NCI-H146 treated with DMSO at 0.1 percent for 48 hours (cell line): Measurements from ENCODE around the gene TPRG1L.

Experiments used
- DNase-seq: peaks from one replicate; lab custom pipeline; 2025; ENCODE audit not compliant: unreplicated experiment; lab: John Stamatoyannopoulos, UW

TPRG1L gene

GRCh38 chr1:3660704-3661103, 35.9 kb downstream of the TPRG1L start:
- no peak for DNase-seq

DNA sequence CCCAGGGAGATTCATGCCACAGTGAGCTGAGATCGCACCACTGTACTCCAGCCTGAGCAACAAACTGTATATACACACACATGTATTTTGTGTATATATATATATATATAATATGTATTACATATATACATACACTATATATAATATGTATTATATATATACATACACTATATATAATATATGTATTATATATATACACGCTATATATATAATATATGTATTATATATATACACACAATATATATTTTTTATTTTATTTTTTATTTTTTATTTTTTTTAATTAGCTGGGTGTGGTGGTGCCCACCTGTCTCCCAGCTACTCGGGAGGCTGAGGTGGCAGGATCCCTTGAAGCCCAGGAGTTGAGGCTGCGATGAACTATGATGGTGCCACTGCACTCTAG, 36.8 kb downstream of the TPRG1L start:
- DNase-seq: no peak

DNA sequence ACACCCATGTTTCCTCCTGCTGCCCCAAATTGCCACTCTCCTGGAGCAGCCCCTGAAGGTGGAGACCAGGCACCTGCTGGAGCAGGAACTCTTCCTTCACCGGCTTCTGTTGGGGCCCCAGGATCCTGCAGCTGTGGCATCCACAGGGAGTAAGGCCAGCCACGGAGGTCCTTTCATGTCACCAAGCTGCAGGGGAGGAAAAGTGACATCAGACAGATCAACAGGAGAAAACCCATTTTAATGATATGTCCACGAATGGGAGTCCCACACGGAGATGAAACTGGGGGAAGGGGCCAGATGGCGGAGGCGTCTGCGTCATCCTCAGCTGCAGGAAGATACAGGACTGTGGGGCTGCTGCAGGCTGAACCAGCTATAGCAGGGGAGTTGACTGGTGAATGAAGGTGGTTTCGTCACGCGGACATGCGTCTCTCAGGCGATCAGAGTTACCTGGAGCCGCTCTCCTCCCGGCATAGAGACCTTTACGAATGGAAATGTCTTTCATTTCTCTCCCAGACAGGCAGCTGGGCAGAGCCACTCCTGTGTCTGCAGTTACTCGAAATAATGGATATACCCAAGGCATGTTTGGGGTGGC, 37.4 kb downstream of the TPRG1L start:
- no peak for DNase-seq

DNA sequence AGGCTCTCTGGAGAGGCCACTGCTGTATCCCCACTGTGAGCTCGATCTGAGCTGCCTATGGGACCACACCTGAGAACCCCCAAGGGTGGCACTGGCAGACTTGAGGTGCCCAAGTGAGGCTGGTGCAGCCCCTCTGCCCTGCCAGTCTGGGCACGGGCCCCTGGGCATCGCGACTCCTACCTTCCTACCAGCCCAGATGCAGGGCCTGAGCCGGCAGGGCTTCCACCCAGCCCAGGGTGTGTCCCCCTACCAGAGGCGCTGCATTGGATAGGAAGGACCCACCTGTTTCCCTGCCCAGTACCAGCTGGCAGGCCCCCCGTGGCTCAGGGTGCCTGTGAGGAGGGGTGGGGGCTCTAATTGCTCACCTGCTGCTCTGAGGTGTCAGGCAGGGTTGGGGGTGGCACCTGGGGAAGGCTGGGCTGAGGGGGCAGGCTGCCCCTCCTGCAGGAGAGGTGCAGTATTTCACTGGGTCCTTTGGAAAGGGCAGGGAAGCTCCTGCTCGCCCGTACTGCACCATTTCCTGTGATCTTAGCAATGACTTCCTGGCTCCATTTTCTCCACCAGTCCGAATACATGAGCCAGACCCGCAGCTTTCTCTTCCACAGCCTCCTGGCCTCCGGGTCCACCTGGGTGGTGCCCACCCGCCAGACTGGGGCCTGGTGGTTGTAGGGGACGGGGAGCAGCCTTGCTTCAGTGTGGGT, 39.3 kb downstream of the TPRG1L start:
- DNase-seq: no peak

DNA sequence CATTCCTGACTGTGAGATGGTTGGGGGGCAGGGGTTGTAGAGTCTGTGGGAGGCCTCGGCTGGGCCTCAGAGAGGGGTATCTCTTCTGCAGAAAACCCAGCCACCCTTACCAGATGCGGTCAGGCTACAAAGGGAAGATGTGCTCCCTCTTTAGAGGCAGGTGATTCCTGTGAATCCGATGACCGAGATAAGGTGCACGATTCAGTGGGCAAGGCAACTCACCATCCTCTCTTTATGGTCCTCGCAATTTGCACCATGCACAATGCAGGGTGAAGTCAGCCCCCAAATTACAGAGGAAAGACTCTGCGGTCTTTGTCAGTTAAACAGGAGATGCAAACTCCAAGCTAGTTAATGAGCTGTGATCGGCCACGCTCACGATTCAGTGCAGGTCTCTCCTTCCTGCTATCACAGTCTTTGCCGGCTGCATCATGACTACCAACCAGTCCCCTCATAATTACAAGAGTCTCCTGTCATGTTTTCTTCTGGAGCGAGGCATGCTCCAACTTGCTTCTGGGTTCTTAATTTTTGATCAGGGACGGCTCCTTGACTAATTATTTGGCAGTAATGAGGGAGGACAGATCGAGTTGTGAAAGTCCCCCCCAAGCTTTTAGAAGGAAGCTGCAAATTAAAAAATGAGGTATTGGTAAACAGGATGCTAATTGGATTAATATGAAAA, 40.0 kb downstream of the TPRG1L start:
- no peak for DNase-seq

- no peak for DNase-seq
Observed at GRCh38 chr1:3668148-3668547, 43.3 kb downstream of the TPRG1L start.

- peak; percentile 83 for DNase-seq
Observed at GRCh38 chr1:3668585-3669300, 43.9 kb downstream of the TPRG1L start.

DNA sequence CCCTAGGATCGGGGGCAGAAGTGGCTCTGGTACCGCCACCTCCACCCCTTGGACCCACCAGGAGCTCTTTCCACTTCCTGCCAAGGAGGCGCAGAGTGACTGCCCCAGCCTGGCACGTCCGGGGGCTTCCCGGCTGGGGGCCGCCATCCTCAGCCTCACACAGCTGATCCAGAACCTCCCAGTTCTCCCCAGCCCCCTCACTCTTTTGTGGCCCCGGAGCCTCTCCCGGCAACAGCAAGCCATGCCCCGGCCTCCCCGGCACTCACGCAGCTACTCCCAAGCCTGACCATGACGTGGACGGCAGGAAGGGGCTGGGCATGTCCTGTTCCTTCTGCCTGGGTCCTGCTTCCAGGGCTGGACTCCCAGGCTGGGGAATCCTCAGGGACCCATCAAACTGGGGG, 44.6 kb downstream of the TPRG1L start:
- DNase-seq: no peak

GRCh38 chr1:3669971-3670431, 45.2 kb downstream of the TPRG1L start:
- DNase-seq: no peak

DNA sequence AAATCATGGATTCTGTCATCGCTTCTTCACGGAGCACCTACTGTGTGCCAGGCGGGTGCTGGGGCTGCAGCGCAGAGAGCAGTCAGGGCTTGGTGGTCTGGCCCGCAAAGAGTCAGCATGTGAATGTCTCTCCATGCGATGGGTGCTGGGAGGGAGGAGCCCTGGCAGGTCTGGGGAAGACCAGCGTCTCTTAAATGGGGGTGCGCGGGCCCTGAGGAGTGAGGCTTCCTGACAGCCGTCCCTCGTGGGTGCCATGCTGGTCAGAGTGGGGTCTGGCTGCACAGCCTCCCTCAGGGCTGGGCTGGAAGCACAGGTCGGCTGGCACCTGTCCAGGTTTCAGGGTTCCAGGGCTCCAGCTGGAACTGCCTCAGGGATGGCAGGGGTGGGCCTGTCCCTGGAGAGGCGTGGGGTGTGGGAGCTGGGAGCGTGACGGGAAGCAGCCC, 46.0 kb downstream of the TPRG1L start:
- no peak for DNase-seq

GRCh38 chr1:3671371-3672180, 46.8 kb downstream of the TPRG1L start:
- DNase-seq: no peak

DNA sequence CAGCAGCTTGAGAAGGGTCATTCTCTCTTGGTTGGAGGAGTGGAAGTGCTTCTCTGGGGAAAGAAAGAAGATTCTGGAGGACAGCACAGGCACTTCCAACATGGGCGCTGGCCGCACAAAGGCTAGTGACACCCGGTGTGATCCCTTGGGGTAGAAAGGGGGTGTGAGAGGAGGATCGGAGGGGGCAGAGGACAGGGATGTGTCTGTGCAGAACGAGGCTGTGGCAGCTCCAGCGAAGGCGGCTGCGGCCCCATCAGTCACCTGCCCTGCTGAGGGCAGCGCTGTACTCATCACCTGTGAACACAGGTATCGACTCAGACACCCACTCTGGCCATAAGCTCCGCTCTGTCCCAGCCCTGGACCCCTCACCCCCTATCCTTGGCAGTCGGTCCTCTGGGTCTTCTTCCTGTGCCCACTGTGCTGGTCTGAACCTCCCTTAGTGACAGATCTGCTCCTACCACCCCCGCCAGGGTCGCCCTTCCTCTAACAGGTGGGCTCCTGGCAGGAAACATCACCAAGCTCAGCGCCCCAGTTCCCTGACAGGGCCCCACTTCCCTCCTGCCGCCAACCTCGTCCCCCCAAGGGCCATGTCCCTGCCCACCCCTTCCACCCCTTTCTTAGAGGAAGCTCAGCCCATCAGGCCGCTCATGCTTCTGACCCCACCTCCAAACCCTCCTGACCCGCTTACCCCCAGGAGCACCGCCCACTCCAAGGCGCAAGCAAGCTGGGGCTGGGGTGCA, 47.6 kb downstream of the TPRG1L start:
- no peak for DNase-seq

DNA sequence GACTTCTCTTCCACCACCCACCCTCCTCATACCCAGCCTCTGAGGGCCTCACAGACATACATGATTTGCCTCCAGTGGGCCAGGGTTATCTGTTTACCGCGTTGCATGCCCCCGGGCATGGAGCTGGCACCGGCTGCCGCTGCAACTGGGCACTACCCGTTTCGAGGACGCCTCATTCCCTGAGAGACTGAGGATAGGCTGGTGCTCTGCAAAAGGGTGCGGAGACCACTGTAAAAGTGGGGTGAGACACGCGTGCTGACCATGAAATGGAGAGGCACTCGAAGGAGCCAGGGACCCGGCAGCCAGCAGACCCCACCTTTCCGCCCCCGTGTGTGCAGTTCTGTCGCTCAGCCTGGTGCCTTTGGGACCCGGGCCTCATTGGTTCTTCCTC, 48.2 kb downstream of the TPRG1L start:
- DNase-seq: no peak

DNA sequence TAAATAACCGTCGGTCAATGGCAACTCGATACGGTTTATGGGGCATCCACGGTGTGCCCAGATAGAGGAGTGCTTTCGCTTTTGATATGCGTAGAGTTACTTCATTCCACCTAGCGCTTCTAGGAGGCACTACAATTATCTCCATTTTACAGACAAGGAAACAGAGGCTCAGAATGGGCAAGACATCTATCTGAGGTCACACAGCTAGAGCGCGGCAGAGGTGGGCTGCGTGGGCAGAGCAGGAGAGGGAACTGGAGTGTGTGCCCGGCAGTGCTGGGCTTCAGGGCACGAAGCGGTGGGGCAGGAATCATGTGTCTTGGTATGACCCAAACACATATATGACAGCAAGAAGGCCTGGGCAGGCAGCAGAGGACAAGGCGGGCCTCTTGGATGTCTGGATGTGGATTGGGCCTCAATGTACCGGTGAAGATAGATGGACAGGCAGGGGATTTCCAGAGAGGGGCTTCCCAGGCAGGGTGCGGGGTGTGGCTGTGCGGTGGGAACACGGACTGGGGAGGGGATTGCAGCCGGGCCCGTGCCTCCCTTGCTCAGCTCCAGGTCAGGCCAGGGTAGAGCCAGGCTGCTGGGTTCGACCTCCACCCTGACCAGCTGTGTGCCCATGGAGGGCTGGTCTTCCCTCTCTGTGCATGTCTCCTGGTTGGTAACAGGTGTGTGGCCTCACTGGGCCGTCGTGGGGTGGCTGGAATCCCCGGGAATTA, 48.7 kb downstream of the TPRG1L start:
- no peak for DNase-seq

- no peak for DNase-seq
Observed at GRCh38 chr1:3674100-3675094, 49.6 kb downstream of the TPRG1L start.

DNA sequence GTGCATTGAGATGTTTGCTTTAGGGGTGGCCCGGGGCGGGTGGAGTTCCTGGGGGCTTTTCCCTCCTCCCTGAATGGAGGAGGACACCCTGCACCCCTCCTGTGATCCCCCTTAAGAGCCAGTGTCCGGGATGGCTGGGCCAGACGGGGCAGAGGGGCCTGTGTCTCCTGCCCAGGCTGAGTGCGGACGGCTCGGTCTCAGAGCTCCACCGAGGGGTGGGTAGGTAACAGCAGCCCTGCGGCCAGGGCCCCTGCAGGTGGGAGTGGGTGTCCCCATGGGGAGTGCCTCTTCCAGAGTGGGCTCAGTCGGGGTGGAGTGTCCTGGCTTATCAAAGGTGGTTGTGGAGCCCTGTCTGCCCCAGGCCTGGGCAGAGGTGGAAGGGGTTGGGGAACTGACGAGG, 50.6 kb downstream of the TPRG1L start:
- DNase-seq: no peak

- no peak for DNase-seq
Observed at GRCh38 chr1:3676581-3677470, 52.0 kb downstream of the TPRG1L start.
